HG03354 (cell line): ENCODE results near the gene MAPRE2.

ENCODE experiments used
- ATAC-seq: cut with Tn5 transposase; IDR thresholded peaks from one replicate; pipeline ENCODE4 v1.9.1; 2021; ENCODE audit warnings: mild to moderate bottlenecking; ENCODE audit not compliant: unreplicated experiment, poor library complexity, severe bottlenecking

MAPRE2 gene

DNA sequence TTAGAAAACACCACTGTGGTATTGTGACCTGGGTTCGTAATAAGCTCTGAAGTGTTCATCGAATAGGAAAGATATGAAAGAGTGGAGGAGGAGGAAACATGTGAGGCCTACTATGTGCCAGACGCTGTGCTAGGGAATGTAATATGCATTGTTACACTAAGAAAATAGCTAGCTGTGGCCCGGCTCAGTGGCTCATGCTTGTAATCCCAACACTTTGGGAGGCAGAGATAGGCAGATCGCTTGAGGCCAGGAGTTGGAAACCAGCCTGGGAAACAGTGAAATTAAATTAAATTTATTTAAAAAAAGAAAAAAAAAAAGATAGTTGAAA is 150.4 kb downstream of the MAPRE2 start:
- ATAC-seq: no peak

DNA sequence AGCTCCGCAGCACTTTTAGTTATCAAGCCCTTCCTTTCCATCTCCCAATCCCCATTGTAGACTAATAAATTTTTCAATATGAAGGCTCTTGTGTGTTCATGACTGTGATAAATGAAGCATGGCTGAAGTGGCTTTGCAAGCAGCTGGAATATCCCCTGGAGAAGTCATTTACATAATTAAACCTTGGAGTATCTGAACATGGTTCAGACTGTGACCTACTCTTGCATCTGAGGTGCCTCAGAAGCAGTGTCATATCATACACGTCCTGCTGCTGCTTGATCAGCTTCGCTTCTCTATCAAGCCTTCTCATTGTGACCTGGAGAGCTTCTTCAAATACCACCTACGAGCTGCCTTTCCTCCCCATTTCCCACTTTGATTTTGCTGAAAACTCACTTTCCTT is 151.2 kb downstream of the MAPRE2 start:
- no peak for ATAC-seq
